NCI-H2107 (cell line): Measurements from ENCODE around the gene PLAAT4.
"Not testable (repeated sequence)": the region's sequence is repeated elsewhere in the genome, so short reads cannot be mapped to it uniquely, and the experiment has no call there.

Experiments
- DNase-seq: peaks from one replicate; lab custom pipeline; 2025; lab: John Stamatoyannopoulos, UW

PLAAT4 gene

GRCh38 chr11:63511048-63511748, 25.4 kb upstream of the PLAAT4 start:
- DNase-seq, result no peak

GRCh38 chr11:63512816-63513215, 23.8 kb upstream of the PLAAT4 start:
- no peak for DNase-seq

- no peak for DNase-seq
These were observed 20.5 kb upstream of the PLAAT4 start for GRCh38 chr11:63516109-63516508.

- DNase-seq, result no peak
These were observed 19.5 kb upstream of the PLAAT4 start for GRCh38 chr11:63517156-63517555.

GRCh38 chr11:63518548-63518947, 18.1 kb upstream of the PLAAT4 start:
- no peak for DNase-seq

GRCh38 chr11:63520606-63521170, 15.9 kb upstream of the PLAAT4 start:
- DNase-seq, result no peak

- no peak for DNase-seq
These were observed 14.7 kb upstream of the PLAAT4 start for GRCh38 chr11:63521896-63522295.

- no peak for DNase-seq
These were observed 13.5 kb upstream of the PLAAT4 start for GRCh38 chr11:63523151-63523550.

GRCh38 chr11:63527667-63528066, 8.9 kb upstream of the PLAAT4 start:
- no peak for DNase-seq

- DNase-seq, result not testable (repeated sequence)
These were observed 8.5 kb upstream of the PLAAT4 start for GRCh38 chr11:63528156-63528555.

GRCh38 chr11:63528729-63529278, 7.8 kb upstream of the PLAAT4 start:
- DNase-seq, result not testable (repeated sequence)

GRCh38 chr11:63529373-63529772, 7.2 kb upstream of the PLAAT4 start:
- not testable (repeated sequence) for DNase-seq

- no peak for DNase-seq
These were observed 6.6 kb upstream of the PLAAT4 start for GRCh38 chr11:63530021-63530420.

GRCh38 chr11:63531074-63531792, 5.4 kb upstream of the PLAAT4 start:
- DNase-seq, result not testable (repeated sequence)

- no peak for DNase-seq
These were observed 4.5 kb upstream of the PLAAT4 start for GRCh38 chr11:63532117-63532516.

GRCh38 chr11:63532799-63533475, 3.7 kb upstream of the PLAAT4 start:
- no peak for DNase-seq

GRCh38 chr11:63534076-63534475, 2.5 kb upstream of the PLAAT4 start:
- DNase-seq, result no peak

GRCh38 chr11:63534895-63535461, 1.6 kb upstream of the PLAAT4 start:
- DNase-seq, result no peak

GRCh38 chr11:63535734-63536133, 874 bp upstream of the PLAAT4 start:
- DNase-seq, result no peak

- no peak for DNase-seq
These were observed 889 bp downstream of the PLAAT4 start for GRCh38 chr11:63537293-63538101.

- DNase-seq, result not testable (repeated sequence)
These were observed 5.9 kb downstream of the PLAAT4 start for GRCh38 chr11:63542506-63542905.
